ENCODE data around the gene CRYBB3. TPM values are rescaled to one million over a fixed set of nuclear protein-coding genes. Genes with fewer than 3 reads are reported as not detected.
"Not testable (repeated sequence)": the region's sequence is repeated elsewhere in the genome, so short reads cannot be mapped to it uniquely, and the experiment has no call there.

Gene CRYBB3
- total RNA-seq, 1 donor from 2014 or later, result not detected

DNA sequence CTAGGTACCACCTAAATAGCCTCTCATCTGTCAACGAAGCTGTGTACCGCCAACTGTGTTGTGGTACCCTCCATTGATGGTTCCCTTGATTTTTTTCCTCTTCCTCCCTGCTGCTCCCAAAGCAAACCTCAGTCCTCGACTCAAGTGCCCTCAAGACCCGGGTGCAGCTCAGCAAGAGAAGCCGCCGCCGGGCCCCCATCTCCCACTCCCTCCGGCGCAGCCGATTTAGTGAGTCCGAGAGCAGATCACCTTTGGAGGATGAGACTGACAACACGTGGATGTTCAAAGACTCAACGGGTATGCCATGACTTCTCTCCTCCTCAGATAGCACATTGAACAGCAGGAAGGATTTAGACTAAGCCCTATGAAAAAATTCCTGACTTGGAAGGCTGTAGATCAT, 22.4 kb upstream of the CRYBB3 start:
- TF ChIP-seq, protein P1, sequence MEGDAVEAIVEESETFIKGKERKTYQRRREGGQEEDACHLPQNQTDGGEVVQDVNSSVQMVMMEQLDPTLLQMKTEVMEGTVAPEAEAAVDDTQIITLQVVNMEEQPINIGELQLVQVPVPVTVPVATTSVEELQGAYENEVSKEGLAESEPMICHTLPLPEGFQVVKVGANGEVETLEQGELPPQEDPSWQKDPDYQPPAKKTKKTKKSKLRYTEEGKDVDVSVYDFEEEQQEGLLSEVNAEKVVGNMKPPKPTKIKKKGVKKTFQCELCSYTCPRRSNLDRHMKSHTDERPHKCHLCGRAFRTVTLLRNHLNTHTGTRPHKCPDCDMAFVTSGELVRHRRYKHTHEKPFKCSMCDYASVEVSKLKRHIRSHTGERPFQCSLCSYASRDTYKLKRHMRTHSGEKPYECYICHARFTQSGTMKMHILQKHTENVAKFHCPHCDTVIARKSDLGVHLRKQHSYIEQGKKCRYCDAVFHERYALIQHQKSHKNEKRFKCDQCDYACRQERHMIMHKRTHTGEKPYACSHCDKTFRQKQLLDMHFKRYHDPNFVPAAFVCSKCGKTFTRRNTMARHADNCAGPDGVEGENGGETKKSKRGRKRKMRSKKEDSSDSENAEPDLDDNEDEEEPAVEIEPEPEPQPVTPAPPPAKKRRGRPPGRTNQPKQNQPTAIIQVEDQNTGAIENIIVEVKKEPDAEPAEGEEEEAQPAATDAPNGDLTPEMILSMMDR (IDR thresholded peaks at IDR 0.05; ENCODE audit: borderline replicate concordance), result no peak
- intact Hi-C loops (cut with micrococcal nuclease), result no loop called here
- Histone ChIP-seq H3K36me3 (peaks cover 59% of the 10 kb centered on the region), H3K4me1 (no peaks in the 10 kb centered on the region), H3K4me3 (no peak overlapping the region), H3K27me3 (ENCODE audit: low read depth) (no peaks in the 10 kb centered on the region), H3K9me3 (replicated peaks) (peaks cover 11% of the 10 kb centered on the region), H3K27ac (replicated peaks) (no peak overlapping the region)
- DNase-seq, result no peak

DNA sequence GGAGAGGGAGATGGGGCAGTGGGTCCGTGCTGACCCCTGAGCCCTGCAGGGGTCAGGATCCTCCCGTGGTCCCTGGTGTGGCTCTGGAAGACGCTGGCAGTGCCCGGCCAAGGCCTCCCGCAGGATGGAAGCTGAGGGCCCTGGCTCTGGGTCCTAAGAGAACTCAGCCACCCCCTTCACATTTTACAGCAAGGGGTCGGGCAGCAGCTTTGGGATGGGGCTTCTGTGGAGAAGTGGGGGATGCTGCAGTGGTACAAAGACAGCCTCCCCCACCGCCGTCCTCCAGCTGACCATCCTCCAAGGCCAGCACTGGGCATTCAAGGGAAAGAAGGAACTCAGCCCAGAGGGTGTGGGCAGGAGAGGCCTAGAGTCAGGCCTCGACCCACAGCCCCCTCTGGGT, 21.8 kb upstream of the CRYBB3 start:
- Histone ChIP-seq H3K27me3 (ENCODE audit: low read depth) (no peaks in the 10 kb centered on the region), H3K27ac (replicated peaks) (no peak overlapping the region), H3K36me3 (peaks cover 61% of the 10 kb centered on the region), H3K9me3 (replicated peaks) (peaks cover 11% of the 10 kb centered on the region), H3K4me1 (no peaks in the 10 kb centered on the region), H3K4me3 (no peak overlapping the region)
- DNase-seq, result no peak
- intact Hi-C loops (cut with micrococcal nuclease), result no loop called here
- TF ChIP-seq, protein P1 (IDR thresholded peaks at IDR 0.05; ENCODE audit: borderline replicate concordance), result no peak

DNA sequence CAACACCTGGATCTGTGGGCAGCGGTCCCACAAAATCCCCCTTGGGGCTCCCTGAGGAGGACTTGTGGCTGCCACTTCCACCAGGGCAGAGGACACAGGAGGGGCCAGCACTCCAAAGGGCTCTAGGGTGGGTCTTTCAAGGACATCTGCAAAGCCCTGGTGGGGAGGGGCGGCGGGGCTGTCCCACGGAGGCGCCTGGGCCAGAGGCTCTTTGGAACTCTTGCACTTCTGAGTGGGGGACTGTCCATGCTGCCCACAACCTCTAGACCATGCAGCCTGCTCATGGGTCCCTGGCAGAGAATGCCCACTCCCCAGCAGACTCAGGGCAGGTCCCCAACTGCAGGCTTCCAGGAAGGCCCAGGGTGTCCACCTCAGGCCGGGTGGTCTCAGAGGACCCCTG, 21.3 kb upstream of the CRYBB3 start:
- Histone ChIP-seq H3K27ac (replicated peaks) (peak overlapping the region; percentile 76), H3K9me3 (replicated peaks) (peaks cover 11% of the 10 kb centered on the region), H3K4me3 (peak overlapping the region; percentile 36), H3K36me3 (peaks cover 62% of the 10 kb centered on the region)
- intact Hi-C loops (cut with micrococcal nuclease); H3K4me1 ChIP-seq; DNase-seq; H3K27me3 ChIP-seq (ENCODE audit: low read depth): not testable (repeated sequence)

DNA sequence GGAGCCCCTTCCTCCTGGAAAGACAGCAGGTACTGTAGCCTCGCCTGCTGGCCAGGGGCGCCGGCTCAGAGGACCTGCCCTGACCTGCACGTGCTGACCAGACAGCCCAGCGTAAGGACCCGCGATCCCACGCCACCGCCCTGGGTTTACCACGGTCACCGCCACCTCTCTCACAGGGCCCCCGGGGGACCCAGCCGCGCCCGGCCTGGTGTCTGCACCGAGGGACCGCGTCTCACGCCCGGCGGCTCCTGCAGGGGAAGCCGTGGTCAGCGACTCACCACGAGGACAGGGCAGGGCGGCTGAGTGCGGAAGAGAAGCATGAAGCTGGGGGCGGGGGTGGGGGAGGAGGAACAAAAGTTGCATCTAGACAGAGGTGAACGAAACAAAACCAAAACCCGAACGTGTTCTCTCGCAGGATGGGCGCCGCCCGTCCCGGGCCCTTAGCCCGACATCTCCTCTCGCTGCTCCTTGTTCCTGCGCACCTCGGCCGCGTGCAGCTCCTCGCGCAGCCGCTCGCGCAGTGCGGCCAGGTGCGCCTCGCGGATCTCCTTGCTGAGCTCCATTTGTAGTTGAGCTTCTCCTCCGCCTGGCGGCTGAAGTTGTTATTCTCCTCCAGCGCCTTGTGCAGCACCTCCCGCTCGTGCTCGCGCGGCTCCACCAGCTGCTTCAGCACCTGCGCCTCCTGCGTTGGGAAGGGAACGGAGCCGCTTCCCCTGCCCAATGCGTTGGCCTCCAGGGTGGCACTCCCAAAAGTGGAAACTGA, 20.6 kb upstream of the CRYBB3 start:
- peaks cover 62% of the 10 kb centered on the region for H3K36me3 ChIP-seq
- not testable (repeated sequence) for H3K4me3 ChIP-seq

DNA sequence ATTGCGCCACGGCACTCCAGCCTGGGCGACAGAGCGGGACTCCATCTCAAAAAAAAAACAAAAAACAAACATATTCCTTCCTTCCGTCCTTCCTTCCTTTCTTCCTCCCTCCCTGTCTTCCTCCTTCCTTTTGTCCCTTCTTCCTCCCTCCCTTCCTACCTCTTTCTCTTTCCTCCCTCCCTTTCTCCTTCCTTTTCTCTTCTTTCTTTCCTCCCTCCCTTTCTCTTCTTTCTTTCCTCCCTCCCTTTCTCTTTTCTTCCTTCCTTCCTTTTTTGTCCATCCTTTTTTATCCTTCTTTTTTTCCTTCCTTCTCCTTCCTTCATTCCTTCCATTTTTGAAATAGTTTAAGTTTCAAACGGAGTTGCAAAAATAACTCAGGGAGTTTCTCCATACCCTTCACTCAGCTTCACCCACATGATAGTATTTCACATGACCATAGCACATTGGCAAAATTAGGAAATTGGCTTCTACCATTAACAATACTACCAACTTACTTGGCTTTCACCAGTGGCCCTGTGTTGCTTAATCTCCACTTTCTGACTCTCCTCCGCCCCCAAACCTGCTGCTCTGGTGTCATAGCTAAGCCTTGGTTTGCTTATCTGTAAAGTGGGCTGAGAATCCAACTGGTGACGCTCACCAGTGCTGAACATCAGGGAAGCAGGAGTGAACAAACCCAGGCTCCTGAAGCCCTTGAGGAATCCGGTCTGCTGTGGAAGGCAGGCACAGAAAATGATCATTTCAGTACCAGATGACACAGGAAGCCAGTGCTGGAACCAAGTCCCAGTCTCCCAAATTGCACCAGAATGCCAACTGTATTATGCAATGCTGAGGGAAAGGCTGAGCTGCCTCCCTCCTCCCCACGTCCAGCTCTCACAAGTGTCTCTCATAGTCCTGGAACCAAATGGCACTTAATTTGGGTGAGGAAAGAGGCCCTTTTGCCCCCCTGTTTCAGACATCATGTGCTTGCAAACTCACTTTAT, 17.2 kb upstream of the CRYBB3 start:
- TF ChIP-seq, protein P1 (IDR thresholded peaks at IDR 0.05; ENCODE audit: borderline replicate concordance), result no peak
- no peak for DNase-seq
- intact Hi-C loops (cut with micrococcal nuclease), result no loop called here
- Histone ChIP-seq H3K27me3 (ENCODE audit: low read depth) (no peaks in the 10 kb centered on the region), H3K4me1 (no peaks in the 10 kb centered on the region), H3K27ac (replicated peaks) (no peak overlapping the region), H3K4me3 (no peak overlapping the region), H3K9me3 (replicated peaks) (peaks cover 11% of the 10 kb centered on the region), H3K36me3 (peaks cover 66% of the 10 kb centered on the region)

More for the DNA sequence above, 20.6 kb upstream of the CRYBB3 start:
- H3K27ac ChIP-seq (replicated peaks); H3K27me3 ChIP-seq (ENCODE audit: low read depth); H3K4me1 ChIP-seq; intact Hi-C loops (cut with micrococcal nuclease); DNase-seq: not testable (repeated sequence)
- peaks cover 11% of the 10 kb centered on the region for H3K9me3 ChIP-seq (replicated peaks)

DNA sequence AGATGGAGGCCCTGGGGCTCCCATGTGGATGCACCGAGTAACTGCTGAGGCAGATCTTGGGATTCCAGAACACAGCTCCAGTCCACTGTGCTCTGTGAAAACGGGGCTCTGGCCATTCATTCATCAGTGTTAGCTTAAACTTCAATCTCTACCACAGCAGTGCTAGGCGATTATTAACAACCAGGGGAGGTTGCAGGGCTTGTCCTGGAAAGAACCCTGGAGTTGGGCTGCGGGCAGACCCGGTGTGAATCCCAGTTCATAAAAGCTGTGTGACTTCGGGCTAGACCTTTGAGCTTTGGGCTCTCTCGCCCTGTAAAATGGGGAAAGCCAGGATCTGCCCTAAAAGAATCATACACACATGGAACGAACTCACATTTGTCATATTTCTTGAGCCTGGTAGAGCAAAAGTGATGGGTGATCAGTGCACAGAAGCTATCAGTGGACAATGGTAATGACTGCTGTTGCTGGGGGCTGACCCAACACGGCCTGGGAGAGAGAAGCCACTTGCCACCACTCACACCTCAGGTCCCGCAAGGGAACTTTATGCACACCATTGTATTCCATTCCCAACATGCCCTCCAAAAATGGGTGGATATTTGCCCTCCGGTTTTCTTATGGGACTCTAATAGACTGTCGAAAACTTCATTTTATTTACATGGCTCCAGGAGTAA, 15.6 kb upstream of the CRYBB3 start:
- no peak overlapping the region for H3K4me3 ChIP-seq
- intact Hi-C loops (cut with micrococcal nuclease), result no loop called here
- peaks cover 60% of the 10 kb centered on the region for H3K36me3 ChIP-seq
- no peak for DNase-seq
- H3K27ac ChIP-seq (replicated peaks), result no peak overlapping the region
- no peaks in the 10 kb centered on the region for H3K27me3 ChIP-seq (ENCODE audit: low read depth)
- H3K9me3 ChIP-seq (replicated peaks), result peaks cover 11% of the 10 kb centered on the region
- TF ChIP-seq, protein P1 (IDR thresholded peaks at IDR 0.05; ENCODE audit: borderline replicate concordance), result no peak
- no peaks in the 10 kb centered on the region for H3K4me1 ChIP-seq
